GM12878 (cell line): ENCODE measurements around the gene CD96.

Source experiments
- ATF2 ChIP-seq: IDR thresholded peaks from 2 replicates; pipeline ENCODE4 v1.6.1; 2012; ENCODE audit warnings: low read length, inconsistent platforms
- ATF7 ChIP-seq: fragments of 450-650 bp; IDR thresholded peaks from 2 replicates; pipeline ENCODE4 v1.6.1; 2016; ENCODE audit warnings: low read depth, mild to moderate bottlenecking
- CEBPB ChIP-seq, 2 experiments: fragments of 150-350 bp in 1 of 2; IDR thresholded peaks; 2 replicates each; pipeline ENCODE4 v1.6.1; 2012 to 2014; ENCODE audit warnings: low read depth in 2 of 2, low read length in 2 of 2, borderline replicate concordance in 1 of 2, inconsistent platforms in 1 of 2
- CTCF ChIP-seq, 3 experiments: IDR thresholded peaks in 2 of 3; conservative IDR thresholded peaks in 1 of 3; 2 replicates each; pipeline ENCODE4 v1.5.1; 2011; ENCODE audit warnings: low read depth in 3 of 3, low read length in 3 of 3, mild to moderate bottlenecking in 3 of 3, control low read depth in 2 of 3, moderate library complexity in 2 of 3, inconsistent platforms in 1 of 3, mixed read lengths in 1 of 3; ENCODE audit not compliant: control insufficient read depth in 2 of 3, insufficient read depth in 1 of 3; ENCODE audit errors: extremely low read depth in 1 of 3
- HCFC1 ChIP-seq: fragments of 150-350 bp; IDR thresholded peaks from 2 replicates; pipeline ENCODE4 v1.6.1; 2014; ENCODE audit warnings: low read length
- HSF1 ChIP-seq: fragments of 150-350 bp; IDR thresholded peaks from 2 replicates; pipeline ENCODE4 v1.6.1; 2014; ENCODE audit warnings: mild to moderate bottlenecking, low read depth, low read length
- IRF4 ChIP-seq: IDR thresholded peaks from 2 replicates; pipeline ENCODE4 v1.6.1; 2011; ENCODE audit warnings: low read depth, low read length
- KLF5 ChIP-seq: fragments of 450-650 bp; IDR thresholded peaks from 2 replicates; pipeline ENCODE4 v1.6.1; 2014; ENCODE audit warnings: mild to moderate bottlenecking; ENCODE audit not compliant: partially characterized antibody
- PBX3 ChIP-seq: IDR thresholded peaks from 2 replicates; pipeline ENCODE4 v1.6.1; 2011; ENCODE audit warnings: mild to moderate bottlenecking, low read depth, low read length, moderate library complexity; ENCODE audit not compliant: insufficient replicate concordance
- RAD21 ChIP-seq: IDR thresholded peaks from 2 replicates; pipeline ENCODE4 v1.6.1; 2011; ENCODE audit warnings: mild to moderate bottlenecking, low read depth, low read length, moderate library complexity; ENCODE audit not compliant: insufficient read depth
- REST ChIP-seq: IDR thresholded peaks from 2 replicates; pipeline ENCODE4 v1.6.1; 2012; ENCODE audit warnings: mild to moderate bottlenecking, low read depth, low read length
- SP1 ChIP-seq: IDR thresholded peaks from one replicate; pipeline ENCODE4 v1.6.1; 2011; ENCODE audit warnings: low read depth, low read length
- USF1 ChIP-seq: IDR thresholded peaks from 2 replicates; pipeline ENCODE4 v1.6.1; 2011; ENCODE audit warnings: borderline replicate concordance, low read depth, mild to moderate bottlenecking, moderate library complexity, mixed read lengths, low read length; ENCODE audit not compliant: insufficient read depth; ENCODE audit errors: extremely low read length
- YY1 ChIP-seq: IDR thresholded peaks from 2 replicates; pipeline ENCODE4 v1.6.1; 2011; ENCODE audit warnings: low read depth, mild to moderate bottlenecking, low read length

- peak; percentile 63; the same call in 1 of the 2 replicates for TF ChIP-seq HSF1
- TF ChIP-seq RAD21: no peak
- no peak for TF ChIP-seq HCFC1
- TF ChIP-seq KLF5: no peak
- TF ChIP-seq USF1: no peak
- no peak for TF ChIP-seq IRF4
- TF ChIP-seq PBX3: no peak
- peak; percentile 59 for TF ChIP-seq ATF7
- peak; percentile 19 for TF ChIP-seq ATF2
- no peak for TF ChIP-seq CTCF (IDR thresholded peaks at IDR 0.05 in 2 of 3, conservative IDR thresholded peaks at IDR 0.05 in 1 of 3; ENCODE audit: control insufficient read depth in 2 of 3, extremely low read depth in 1 of 3, insufficient read depth in 1 of 3, low read depth in 3 of 3, low read length in 3 of 3)
- no peak for TF ChIP-seq SP1
- TF ChIP-seq REST: no peak
- no peak for TF ChIP-seq YY1
- no peak for TF ChIP-seq CEBPB (IDR thresholded peaks at IDR 0.05; ENCODE audit: borderline replicate concordance in 1 of 2, low read depth in 2 of 2, low read length in 2 of 2)
Measured at GRCh38 chr3:111667621-111668239, 125.7 kb downstream of the CD96 start.
